ENCODE results near the gene IL18RAP.

Gene IL18RAP

GRCh38 chr2:102386867-102387541 is 36.0 kb upstream of the IL18RAP start:
- DNase-seq (ENCODE audit: low read depth, low spot score): no peak
- H3K4me3 ChIP-seq (ENCODE audit: low read depth, low read length): no peak overlapping the region
- POLR2A ChIA-PET: no interaction called here
- CTCF ChIA-PET: no interaction called here
- TF ChIP-seq, protein P1, sequence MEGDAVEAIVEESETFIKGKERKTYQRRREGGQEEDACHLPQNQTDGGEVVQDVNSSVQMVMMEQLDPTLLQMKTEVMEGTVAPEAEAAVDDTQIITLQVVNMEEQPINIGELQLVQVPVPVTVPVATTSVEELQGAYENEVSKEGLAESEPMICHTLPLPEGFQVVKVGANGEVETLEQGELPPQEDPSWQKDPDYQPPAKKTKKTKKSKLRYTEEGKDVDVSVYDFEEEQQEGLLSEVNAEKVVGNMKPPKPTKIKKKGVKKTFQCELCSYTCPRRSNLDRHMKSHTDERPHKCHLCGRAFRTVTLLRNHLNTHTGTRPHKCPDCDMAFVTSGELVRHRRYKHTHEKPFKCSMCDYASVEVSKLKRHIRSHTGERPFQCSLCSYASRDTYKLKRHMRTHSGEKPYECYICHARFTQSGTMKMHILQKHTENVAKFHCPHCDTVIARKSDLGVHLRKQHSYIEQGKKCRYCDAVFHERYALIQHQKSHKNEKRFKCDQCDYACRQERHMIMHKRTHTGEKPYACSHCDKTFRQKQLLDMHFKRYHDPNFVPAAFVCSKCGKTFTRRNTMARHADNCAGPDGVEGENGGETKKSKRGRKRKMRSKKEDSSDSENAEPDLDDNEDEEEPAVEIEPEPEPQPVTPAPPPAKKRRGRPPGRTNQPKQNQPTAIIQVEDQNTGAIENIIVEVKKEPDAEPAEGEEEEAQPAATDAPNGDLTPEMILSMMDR (IDR thresholded peaks at IDR 0.05; ENCODE audit: insufficient read depth, low read length, missing control alignments): no peak

GRCh38 chr2:102387763-102388546 is 35.0 kb upstream of the IL18RAP start:
- CTCF ChIA-PET: no interaction called here
- H3K4me3 ChIP-seq (ENCODE audit: low read depth, low read length): no peak overlapping the region
- POLR2A ChIA-PET: no interaction called here
- DNase-seq (ENCODE audit: low read depth, low spot score): no peak
- TF ChIP-seq, protein P1 (IDR thresholded peaks at IDR 0.05; ENCODE audit: insufficient read depth, low read length, missing control alignments): no peak

GRCh38 chr2:102391565-102391964 is 31.4 kb upstream of the IL18RAP start:
- CTCF ChIA-PET: interaction anchor here (1.0 kb wide), 1 partner anchor 14 kb away, joined by 3 read pairs; no protein-coding TSS in a partner anchor
- no peak for DNase-seq (ENCODE audit: low read depth, low spot score)
- POLR2A ChIA-PET: no interaction called here
- TF ChIP-seq, protein P1 (IDR thresholded peaks at IDR 0.05; ENCODE audit: insufficient read depth, low read length, missing control alignments): no peak
- H3K4me3 ChIP-seq (ENCODE audit: low read depth, low read length): no peak overlapping the region

- TF ChIP-seq, protein P1 (IDR thresholded peaks at IDR 0.05; ENCODE audit: insufficient read depth, low read length, missing control alignments): no peak
- H3K4me3 ChIP-seq (ENCODE audit: low read depth, low read length): no peak overlapping the region
- no peak for DNase-seq (ENCODE audit: low read depth, low spot score)
- CTCF ChIA-PET: interaction anchor here (1.0 kb wide), 1 partner anchor 14 kb away, joined by 3 read pairs; no protein-coding TSS in a partner anchor
- POLR2A ChIA-PET: no interaction called here
Measured at GRCh38 chr2:102392096-102392495, 30.9 kb upstream of the IL18RAP start.

- no peak overlapping the region for H3K4me3 ChIP-seq (ENCODE audit: low read depth, low read length)
- no peak for DNase-seq (ENCODE audit: low read depth, low spot score)
- POLR2A ChIA-PET: no interaction called here
- CTCF ChIA-PET: no interaction called here
- TF ChIP-seq, protein P1 (IDR thresholded peaks at IDR 0.05; ENCODE audit: insufficient read depth, low read length, missing control alignments): no peak
Measured at GRCh38 chr2:102392942-102393341, 30.0 kb upstream of the IL18RAP start.

DNA sequence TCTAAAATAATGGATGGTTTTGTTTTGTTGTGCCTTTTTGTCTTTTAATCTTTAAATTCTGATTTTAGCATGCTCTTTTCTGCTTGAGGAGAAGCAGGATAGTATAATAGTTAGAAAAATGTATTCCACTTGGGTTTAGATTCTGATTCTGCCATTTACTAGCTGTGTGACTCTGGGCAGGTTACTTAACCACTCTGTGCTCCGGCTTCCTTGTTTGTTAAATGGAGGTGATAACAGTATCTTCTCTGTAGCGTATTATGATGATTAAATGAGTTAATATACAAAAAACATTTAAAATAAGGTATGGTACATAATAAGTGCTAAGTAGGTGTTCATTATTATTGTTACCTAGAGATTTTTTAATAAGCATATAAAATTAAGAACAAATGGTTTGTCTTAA is 26.9 kb upstream of the IL18RAP start:
- TF ChIP-seq, protein P1 (IDR thresholded peaks at IDR 0.05; ENCODE audit: insufficient read depth, low read length, missing control alignments): no peak
- CTCF ChIA-PET: no interaction called here

More for the DNA sequence above, 26.9 kb upstream of the IL18RAP start:
- DNase-seq (ENCODE audit: low read depth, low spot score): no peak
- POLR2A ChIA-PET: no interaction called here
- H3K4me3 ChIP-seq (ENCODE audit: low read depth, low read length): no peak overlapping the region
